HG02885 (cell line): ENCODE data around the gene ADAMTS7.
"Not testable (repeated sequence)": the region's sequence is repeated elsewhere in the genome, so short reads cannot be mapped to it uniquely, and the experiment has no call there.

Experiments
- ATAC-seq: cut with Tn5 transposase; IDR thresholded peaks from one replicate; pipeline ENCODE4 v1.9.1; 2021; ENCODE audit warnings: mild to moderate bottlenecking; ENCODE audit not compliant: unreplicated experiment, poor library complexity

Gene ADAMTS7

GRCh38 chr15:78830514-78831228 is 19.4 kb upstream of the ADAMTS7 start:
- ATAC-seq = no peak

GRCh38 chr15:78828920-78829319 is 17.7 kb upstream of the ADAMTS7 start:
- no peak for ATAC-seq

GRCh38 chr15:78822514-78822913 is 11.2 kb upstream of the ADAMTS7 start:
- no peak for ATAC-seq

- no peak for ATAC-seq
Measured at GRCh38 chr15:78811825-78812183, 540 bp upstream of the ADAMTS7 start.

- ATAC-seq = peak; percentile 9
Measured at GRCh38 chr15:78810362-78811123, 721 bp downstream of the ADAMTS7 start.

- no peak for ATAC-seq
Measured at GRCh38 chr15:78810003-78810361, 1.3 kb downstream of the ADAMTS7 start.

- no peak for ATAC-seq
Measured at GRCh38 chr15:78808550-78808949, 2.7 kb downstream of the ADAMTS7 start.

- no peak for ATAC-seq
Measured at GRCh38 chr15:78807359-78807758, 3.9 kb downstream of the ADAMTS7 start.

- ATAC-seq = no peak
Measured at GRCh38 chr15:78804391-78804792, 6.9 kb downstream of the ADAMTS7 start.

GRCh38 chr15:78800806-78801205 is 10.5 kb downstream of the ADAMTS7 start:
- no peak for ATAC-seq

GRCh38 chr15:78800189-78800588 is 11.1 kb downstream of the ADAMTS7 start:
- ATAC-seq = no peak

GRCh38 chr15:78799102-78799501 is 12.2 kb downstream of the ADAMTS7 start:
- not testable (repeated sequence) for ATAC-seq

- ATAC-seq = not testable (repeated sequence)
Measured at GRCh38 chr15:78798355-78798754, 12.9 kb downstream of the ADAMTS7 start.

- no peak for ATAC-seq
Measured at GRCh38 chr15:78797951-78798350, 13.3 kb downstream of the ADAMTS7 start.

- ATAC-seq = no peak
Measured at GRCh38 chr15:78796510-78796909, 14.8 kb downstream of the ADAMTS7 start.

- ATAC-seq = no peak
Measured at GRCh38 chr15:78795043-78795442, 16.2 kb downstream of the ADAMTS7 start.

GRCh38 chr15:78794446-78794845 is 16.8 kb downstream of the ADAMTS7 start:
- not testable (repeated sequence) for ATAC-seq

GRCh38 chr15:78791357-78791756 is 19.9 kb downstream of the ADAMTS7 start:
- no peak for ATAC-seq

- no peak for ATAC-seq
Measured at GRCh38 chr15:78790027-78790426, 21.2 kb downstream of the ADAMTS7 start.

GRCh38 chr15:78789615-78790014 is 21.6 kb downstream of the ADAMTS7 start:
- ATAC-seq = no peak

GRCh38 chr15:78788016-78788660 is 23.1 kb downstream of the ADAMTS7 start:
- ATAC-seq = no peak
